ENCODE data around the gene SRPK1.

The SRPK1 gene

GRCh38 chr6:35810971-35811698 lies 109.8 kb downstream of the SRPK1 start:
- Histone ChIP-seq H2BK5ac (ENCODE audit: low read depth, low read length, poor library complexity, severe bottlenecking) (no peak overlapping the region), H3K4me2 (ENCODE audit: low read length, poor library complexity, severe bottlenecking) (peak overlapping the region; percentile 47), H4K8ac (ENCODE audit: low read length) (no peak overlapping the region), H3K14ac (ENCODE audit: low read length in 2 of 2) (no peak overlapping the region), H3K79me1 (replicated peaks; ENCODE audit: low read length, poor library complexity, severe bottlenecking) (no peaks in the 10 kb centered on the region), H4K91ac (ENCODE audit: low read length) (no peak overlapping the region), H3K9ac (ENCODE audit: low read length) (no peak overlapping the region), H3K4ac (ENCODE audit: low read depth in 1 of 2, low read length in 2 of 2) (no peak overlapping the region), H3K27ac (ENCODE audit: low read length, poor library complexity, severe bottlenecking) (peak overlapping the region; percentile 71), H2BK15ac (ENCODE audit: low read depth, poor library complexity, severe bottlenecking) (no peak overlapping the region), H3K23ac (ENCODE audit: low read length in 2 of 2) (no peak overlapping the region), H3K4me1 (ENCODE audit: control insufficient read depth, insufficient read depth, low read depth, low read length) (peaks cover 9% of the 10 kb centered on the region), H3K27me3 (ENCODE audit: control insufficient read depth in 1 of 2, insufficient read depth in 1 of 2, low read length in 2 of 2) (peaks cover 0 to 27% of the 10 kb centered on the region in 2 experiments), H3K36me3 (ENCODE audit: control insufficient read depth in 1 of 2, insufficient read depth in 2 of 2, low read depth in 1 of 2, low read length in 2 of 2) (no peaks in the 10 kb centered on the region), H3K9me3 (ENCODE audit: control insufficient read depth, low read length) (no peaks in the 10 kb centered on the region), H2BK12ac (ENCODE audit: low read length in 2 of 2) (no peak overlapping the region), H2BK120ac (ENCODE audit: low read depth, low read length) (no peak overlapping the region), H2AFZ (ENCODE audit: low read depth, low read length) (no peak overlapping the region), H3K4me3 (ENCODE audit: insufficient read depth in 1 of 2, low read depth in 1 of 2, low read length in 2 of 2) (no peak overlapping the region), H2AK5ac (ENCODE audit: low read length, severe bottlenecking) (peak overlapping the region; percentile 26), H3K18ac (ENCODE audit: low read depth in 1 of 2, low read length in 2 of 2) (no peak overlapping the region)
- 80% methylated on average over 14 of the region's 14 CpGs for WGBS
- peak; percentile 81 for DNase-seq

DNA sequence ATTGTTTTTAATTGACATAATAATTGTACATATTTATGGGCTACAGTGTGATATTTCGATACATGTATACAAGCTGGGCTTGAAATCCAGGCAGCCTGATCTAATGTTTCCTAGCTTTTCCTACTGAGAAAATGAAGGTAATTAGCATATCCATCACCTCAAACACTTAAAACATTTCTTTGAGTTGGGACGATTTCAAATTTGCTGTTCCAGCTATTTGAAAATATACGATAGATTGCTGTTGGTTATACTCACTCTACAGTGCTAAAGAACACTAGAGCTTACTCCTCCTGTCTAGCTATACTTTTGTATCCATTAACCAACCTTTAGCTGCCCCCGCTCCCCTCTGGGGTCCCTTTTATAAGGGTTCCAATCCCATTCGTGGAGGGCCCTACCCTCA lies 111.1 kb downstream of the SRPK1 start:
- Histone ChIP-seq H2AFZ (ENCODE audit: low read depth, low read length) (no peak overlapping the region), H2BK12ac (ENCODE audit: low read length in 2 of 2) (no peak overlapping the region), H3K4me2 (ENCODE audit: low read length, poor library complexity, severe bottlenecking) (no peak overlapping the region), H2BK120ac (ENCODE audit: low read depth, low read length) (no peak overlapping the region), H3K4ac (ENCODE audit: low read depth in 1 of 2, low read length in 2 of 2) (no peak overlapping the region), H4K91ac (ENCODE audit: low read length) (no peak overlapping the region), H3K27me3 (ENCODE audit: control insufficient read depth in 1 of 2, insufficient read depth in 1 of 2, low read length in 2 of 2) (peaks cover 0 to 34% of the 10 kb centered on the region in 2 experiments), H3K4me3 (ENCODE audit: insufficient read depth in 1 of 2, low read depth in 1 of 2, low read length in 2 of 2) (no peak overlapping the region), H3K4me1 (ENCODE audit: control insufficient read depth, insufficient read depth, low read depth, low read length) (peaks cover 16% of the 10 kb centered on the region), H3K9ac (ENCODE audit: low read length) (no peak overlapping the region), H3K27ac (ENCODE audit: low read length, poor library complexity, severe bottlenecking) (no peak overlapping the region), H3K79me1 (replicated peaks; ENCODE audit: low read length, poor library complexity, severe bottlenecking) (no peaks in the 10 kb centered on the region), H3K18ac (ENCODE audit: low read depth in 1 of 2, low read length in 2 of 2) (no peak overlapping the region), H4K8ac (ENCODE audit: low read length) (no peak overlapping the region), H2AK5ac (ENCODE audit: low read length, severe bottlenecking) (no peak overlapping the region), H2BK15ac (ENCODE audit: low read depth, poor library complexity, severe bottlenecking) (no peak overlapping the region), H3K36me3 (ENCODE audit: control insufficient read depth in 1 of 2, insufficient read depth in 2 of 2, low read depth in 1 of 2, low read length in 2 of 2) (no peaks in the 10 kb centered on the region), H3K9me3 (ENCODE audit: control insufficient read depth, low read length) (no peaks in the 10 kb centered on the region), H2BK5ac (ENCODE audit: low read depth, low read length, poor library complexity, severe bottlenecking) (no peak overlapping the region), H3K23ac (ENCODE audit: low read length in 2 of 2) (no peak overlapping the region), H3K14ac (ENCODE audit: low read length in 2 of 2) (no peak overlapping the region)
- DNase-seq, result no peak
- 87% methylated on average over 5 of the region's 5 CpGs for WGBS

DNA sequence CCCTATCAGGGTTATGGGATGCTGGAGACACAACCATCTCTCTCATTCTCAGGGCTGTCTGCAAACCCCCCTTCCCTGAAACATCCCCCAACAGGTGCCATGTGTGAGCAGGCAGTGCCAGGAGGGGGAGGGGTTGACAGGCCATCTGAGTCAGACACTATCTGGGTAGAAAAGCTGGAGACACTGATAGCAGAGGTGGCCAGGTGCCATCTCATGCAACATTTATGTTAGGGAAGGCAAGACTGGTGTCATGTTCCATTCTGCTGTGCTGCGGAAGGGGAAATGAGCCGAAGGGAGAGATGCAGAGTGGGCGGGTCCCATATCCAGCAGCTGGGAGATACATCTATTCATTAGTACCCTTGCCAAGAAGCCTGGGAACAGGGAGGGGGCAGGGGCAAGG lies 112.2 kb downstream of the SRPK1 start:
- no peak overlapping the region for H3K18ac ChIP-seq (ENCODE audit: low read depth in 1 of 2, low read length in 2 of 2)
- H2AFZ ChIP-seq (ENCODE audit: low read depth, low read length), result peak overlapping the region; percentile 44
- no peaks in the 10 kb centered on the region for H3K36me3 ChIP-seq (ENCODE audit: control insufficient read depth in 1 of 2, insufficient read depth in 2 of 2, low read depth in 1 of 2, low read length in 2 of 2)
- 74% methylated on average over 3 of the region's 3 CpGs for WGBS
- no peak overlapping the region for H2BK5ac ChIP-seq (ENCODE audit: low read depth, low read length, poor library complexity, severe bottlenecking)
- peaks cover 0 to 26% of the 10 kb centered on the region in 2 experiments for H3K27me3 ChIP-seq (ENCODE audit: control insufficient read depth in 1 of 2, insufficient read depth in 1 of 2, low read length in 2 of 2)
- H4K8ac ChIP-seq (ENCODE audit: low read length), result no peak overlapping the region
- DNase-seq, result no peak
- H3K23ac ChIP-seq (ENCODE audit: low read length in 2 of 2), result no peak overlapping the region
- H3K4me3 ChIP-seq (ENCODE audit: insufficient read depth in 1 of 2, low read depth in 1 of 2, low read length in 2 of 2), result no peak overlapping the region
- H3K9me3 ChIP-seq (ENCODE audit: control insufficient read depth, low read length), result no peaks in the 10 kb centered on the region
- no peak overlapping the region for H2AK5ac ChIP-seq (ENCODE audit: low read length, severe bottlenecking)
- H3K4me2 ChIP-seq (ENCODE audit: low read length, poor library complexity, severe bottlenecking), result no peak overlapping the region
- no peak overlapping the region for H3K9ac ChIP-seq (ENCODE audit: low read length)
- no peak overlapping the region for H3K4ac ChIP-seq (ENCODE audit: low read depth in 1 of 2, low read length in 2 of 2)
- no peak overlapping the region for H3K27ac ChIP-seq (ENCODE audit: low read length, poor library complexity, severe bottlenecking)
- no peak overlapping the region for H2BK15ac ChIP-seq (ENCODE audit: low read depth, poor library complexity, severe bottlenecking)
- H2BK120ac ChIP-seq (ENCODE audit: low read depth, low read length), result no peak overlapping the region
- peaks cover 17% of the 10 kb centered on the region for H3K4me1 ChIP-seq (ENCODE audit: control insufficient read depth, insufficient read depth, low read depth, low read length)
- no peak overlapping the region for H4K91ac ChIP-seq (ENCODE audit: low read length)
- H3K79me1 ChIP-seq (replicated peaks; ENCODE audit: low read length, poor library complexity, severe bottlenecking), result no peaks in the 10 kb centered on the region
- H2BK12ac ChIP-seq (ENCODE audit: low read length in 2 of 2), result no peak overlapping the region
- H3K14ac ChIP-seq (ENCODE audit: low read length in 2 of 2), result no peak overlapping the region

DNA sequence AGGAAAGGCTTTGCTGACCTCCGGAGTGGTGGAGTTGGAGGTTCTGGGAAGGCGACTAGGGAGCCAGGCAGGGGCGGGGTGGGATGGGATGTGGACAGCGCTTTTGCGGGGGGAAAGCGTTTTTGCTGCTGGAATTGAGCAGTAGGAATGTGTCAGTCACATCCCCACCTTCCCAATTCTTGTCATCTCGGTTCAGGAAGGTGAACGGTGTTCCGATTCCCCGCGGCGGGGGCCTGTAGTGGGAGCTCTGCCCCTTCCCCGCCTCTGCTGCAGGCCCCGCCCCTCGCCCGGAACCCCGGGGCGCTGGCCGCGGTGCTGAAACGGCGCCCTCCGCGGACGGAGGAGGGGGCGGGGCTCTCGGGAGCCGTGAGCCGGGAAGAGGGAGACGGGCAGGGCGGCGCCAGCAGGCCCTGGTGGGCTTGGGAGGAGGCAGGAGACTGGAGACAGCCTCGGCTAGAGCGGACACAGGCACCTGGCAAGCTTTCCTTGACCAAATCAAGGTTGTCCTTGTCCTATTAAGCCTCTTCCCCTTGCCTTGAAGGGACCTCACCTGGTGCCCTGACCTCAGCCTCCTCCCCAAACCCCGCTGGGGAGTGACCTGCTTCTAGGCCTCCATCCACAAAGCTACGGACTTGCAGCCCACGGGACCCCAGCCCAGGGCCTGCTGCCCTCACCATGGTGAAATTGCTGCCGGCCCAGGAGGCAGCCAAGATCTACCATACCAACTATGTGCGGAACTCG lies 115.7 kb downstream of the SRPK1 start, which contains the start of gene LHFPL5:
Gene LHFPL5 (plus strand): TSS at position 357 of the 741 bp plus-strand sequence. CDS start 319 bp downstream, at position 676.
- WGBS, result 15% methylated on average over 32 of the region's 40 CpGs
- Histone ChIP-seq H3K79me1 (replicated peaks; ENCODE audit: low read length, poor library complexity, severe bottlenecking) (no peaks in the 10 kb centered on the region), H3K27me3 (ENCODE audit: control insufficient read depth in 1 of 2, insufficient read depth in 1 of 2, low read length in 2 of 2) (peaks cover 0 to 29% of the 10 kb centered on the region in 2 experiments)

More for the DNA sequence above, 115.7 kb downstream of the SRPK1 start, which contains the start of gene LHFPL5:
- Histone ChIP-seq H4K91ac (ENCODE audit: low read length) (no peak within 1 kb of the TSS), H3K4me1 (ENCODE audit: control insufficient read depth, insufficient read depth, low read depth, low read length) (peaks cover 9% of the 10 kb centered on the region), H3K18ac (ENCODE audit: low read depth in 1 of 2, low read length in 2 of 2) (no peak within 1 kb of the TSS), H3K4ac (ENCODE audit: low read depth in 1 of 2, low read length in 2 of 2) (no peak within 1 kb of the TSS), H2BK12ac (ENCODE audit: low read length in 2 of 2) (no peak within 1 kb of the TSS), H3K27ac (ENCODE audit: low read length, poor library complexity, severe bottlenecking) (no peak within 1 kb of the TSS), H2BK5ac (ENCODE audit: low read depth, low read length, poor library complexity, severe bottlenecking) (no peak within 1 kb of the TSS), H2BK15ac (ENCODE audit: low read depth, poor library complexity, severe bottlenecking) (no peak within 1 kb of the TSS), H2BK120ac (ENCODE audit: low read depth, low read length) (no peak within 1 kb of the TSS), H3K36me3 (ENCODE audit: control insufficient read depth in 1 of 2, insufficient read depth in 2 of 2, low read depth in 1 of 2, low read length in 2 of 2) (no peaks in the 10 kb centered on the region), H3K9ac (ENCODE audit: low read length) (no peak within 1 kb of the TSS), H3K4me3 (ENCODE audit: insufficient read depth in 1 of 2, low read depth in 1 of 2, low read length in 2 of 2) (peak within 1 kb of the TSS in 1 of 2 experiments; percentile 8), H3K9me3 (ENCODE audit: control insufficient read depth, low read length) (no peaks in the 10 kb centered on the region), H4K8ac (ENCODE audit: low read length) (no peak within 1 kb of the TSS), H3K14ac (ENCODE audit: low read length in 2 of 2) (no peak within 1 kb of the TSS), H3K23ac (ENCODE audit: low read length in 2 of 2) (no peak within 1 kb of the TSS), H2AFZ (ENCODE audit: low read depth, low read length) (no peak within 1 kb of the TSS), H3K4me2 (ENCODE audit: low read length, poor library complexity, severe bottlenecking) (peak within 1 kb of the TSS; percentile 74), H2AK5ac (ENCODE audit: low read length, severe bottlenecking) (no peak within 1 kb of the TSS)
- peak; percentile 42 for DNase-seq

All from mesenchymal stem cell (in vitro differentiated cells and primary cell).